ENCODE results near the gene C11orf52. TPM values are rescaled to one million over a fixed set of nuclear protein-coding genes. Genes with fewer than 3 reads are reported as not detected.
A peak's percentile ranks its signal among the peaks of the same experiment; 100 is the strongest.

The C11orf52 gene
- total RNA-seq, 1 experiment from 2014 or later, result 6.3 TPM

DNA sequence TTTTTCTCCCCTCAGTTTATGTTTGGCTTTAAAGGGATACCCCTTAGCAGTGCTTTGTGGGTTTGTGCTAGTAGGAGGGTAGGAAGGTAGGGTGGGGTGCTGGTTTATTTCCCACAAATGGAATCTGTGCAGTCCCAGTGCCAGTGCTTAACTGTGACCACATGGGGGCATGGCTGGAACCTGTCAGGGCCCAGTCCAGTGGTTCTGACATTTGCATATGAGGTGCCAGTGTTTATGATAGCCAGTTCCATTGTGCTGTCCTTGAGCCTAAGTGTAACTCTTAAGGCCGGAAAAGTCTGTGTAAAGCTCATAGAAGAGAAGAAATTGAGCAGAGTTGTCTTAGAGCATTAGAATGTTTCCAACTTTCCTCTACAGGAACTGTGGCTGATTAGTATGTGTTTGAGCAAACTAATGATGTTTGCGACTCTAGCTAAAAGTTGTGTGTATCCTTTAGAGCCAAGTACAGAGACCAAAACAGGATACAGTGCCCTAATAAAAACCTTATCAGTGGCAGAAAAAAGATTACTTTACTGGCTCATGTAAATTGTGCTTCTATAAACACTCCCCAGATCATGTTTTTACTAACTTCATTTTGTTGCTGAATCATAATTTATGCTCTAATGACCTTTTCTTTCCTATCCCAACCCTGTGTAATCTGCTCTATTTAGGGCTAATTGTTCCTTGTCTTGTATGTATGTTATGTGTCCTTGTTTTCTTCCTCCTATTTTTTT, 56.5 kb downstream of the C11orf52 start:
- peak; percentile 39 for DNase-seq (ENCODE audit: low spot score)

DNA sequence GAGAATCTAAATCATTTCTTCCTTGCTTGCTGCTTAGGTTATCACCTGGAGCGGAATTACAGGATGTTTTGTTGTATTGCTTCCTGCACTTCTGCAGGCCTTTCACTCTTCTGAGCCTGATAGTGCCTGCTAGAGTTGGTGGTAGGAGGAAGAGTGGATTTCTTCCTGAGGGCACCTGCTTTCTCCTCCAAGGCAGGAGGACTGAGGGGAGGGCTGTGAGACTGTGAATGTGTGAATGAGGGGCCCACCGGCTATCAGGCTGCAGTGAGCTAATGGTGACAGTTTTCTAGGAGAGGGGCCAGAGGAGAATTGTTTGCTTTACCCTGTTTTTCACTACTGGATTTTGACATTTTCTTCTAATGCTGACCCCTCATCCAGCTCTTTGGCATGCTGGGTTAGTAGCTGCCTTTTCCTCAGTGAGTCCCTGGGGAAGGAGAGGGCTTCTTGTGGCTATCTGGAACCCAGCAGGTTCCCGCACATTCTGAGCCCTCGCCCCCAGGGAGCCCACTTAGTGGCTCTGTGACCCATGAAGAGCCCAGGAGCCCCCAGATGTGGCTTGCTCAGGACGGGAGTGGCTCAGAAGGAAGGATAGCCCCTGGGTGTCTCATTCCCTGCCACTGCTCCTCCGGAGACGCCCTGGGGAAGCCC, 57.5 kb downstream of the C11orf52 start:
- DNase-seq (ENCODE audit: low spot score), result no peak

Small RNA genes within 50 kb of the gene (small RNA-seq; reads per million reads assigned to genes)
- gene C11orf52, result not detected
- not detected for gene RNA5SP351
- gene RPL37AP8, result 0.43 reads per million

Other genes starting within 250 kb of the C11orf52 start
- gene PPP2R1B, start 152.5 kb upstream of the C11orf52 start, total RNA-seq (2014; rRNA removed; shearing (Covaris generic)), result 25.9 and 28.7 TPM in 2 replicates
- 16.5 and 23.9 TPM in 2 replicates for gene ALG9, start 47.3 kb upstream of the C11orf52 start, total RNA-seq (2014; rRNA removed; shearing (Covaris generic))
- gene FDXACB1, start 39.7 kb upstream of the C11orf52 start, total RNA-seq (2014; rRNA removed; shearing (Covaris generic)), result 1.8 and 3.1 TPM in 2 replicates
- gene CFAP68, start 39.4 kb upstream of the C11orf52 start, total RNA-seq (2014; rRNA removed; shearing (Covaris generic)), result 8.8 and 11.9 TPM in 2 replicates
- not detected in 2 replicates for gene CRYAB, start 7.1 kb upstream of the C11orf52 start, total RNA-seq (2014; rRNA removed; shearing (Covaris generic))
- not detected in 2 replicates for gene HSPB2, start 6.2 kb upstream of the C11orf52 start, total RNA-seq (2014; rRNA removed; shearing (Covaris generic))
- gene DIXDC1, start 18.4 kb downstream of the C11orf52 start, total RNA-seq (2014; rRNA removed; shearing (Covaris generic)), result 2.0 and 2.6 TPM in 2 replicates
- gene DLAT, start 106.5 kb downstream of the C11orf52 start, total RNA-seq (2014; rRNA removed; shearing (Covaris generic)), result 37.2 and 42.4 TPM in 2 replicates
- 0.52 and 0.97 TPM in 2 replicates for gene PIH1D2, start 155.1 kb downstream of the C11orf52 start, total RNA-seq (2014; rRNA removed; shearing (Covaris generic))
- 11.0 and 13.4 TPM in 2 replicates for gene NKAPD1, start 155.4 kb downstream of the C11orf52 start, total RNA-seq (2014; rRNA removed; shearing (Covaris generic))
- gene TIMM8B, start 167.8 kb downstream of the C11orf52 start, total RNA-seq (2014; rRNA removed; shearing (Covaris generic)), result 212 and 216 TPM in 2 replicates
- 144 and 195 TPM in 2 replicates for gene SDHD, start 168.0 kb downstream of the C11orf52 start, total RNA-seq (2014; rRNA removed; shearing (Covaris generic))
- 1.8 TPM in 2 replicates for gene IL18, start 245.2 kb downstream of the C11orf52 start, total RNA-seq (2014; rRNA removed; shearing (Covaris generic))
- not detected in 2 replicates for gene TEX12, start 248.5 kb downstream of the C11orf52 start, total RNA-seq (2014; rRNA removed; shearing (Covaris generic))